ENCODE data around the gene MREG.

DNA sequence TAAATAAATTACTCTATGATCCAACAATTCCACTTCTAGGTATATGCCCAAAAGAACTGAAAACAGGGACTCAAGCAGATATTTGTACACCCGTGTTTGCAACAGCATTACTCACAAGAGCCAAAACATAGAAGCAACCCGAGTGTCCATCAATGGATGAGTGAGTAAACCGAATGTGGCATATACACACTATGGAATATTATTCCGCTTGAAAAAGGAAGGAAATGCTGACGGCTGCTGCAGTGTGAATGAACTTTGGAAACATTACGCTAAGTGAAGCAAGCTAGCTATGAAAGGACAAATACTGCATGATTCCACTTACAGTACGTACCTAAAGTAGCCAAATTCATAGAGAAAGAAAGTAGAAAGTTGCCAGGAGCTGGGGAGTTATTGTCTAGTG, 32.2 kb downstream of the MREG start:
- TF ChIP-seq CTCF (IDR thresholded peaks at IDR 0.05) (no peak), POLR2A (IDR thresholded peaks at IDR 0.05) (no peak), EP300 (IDR thresholded peaks at IDR 0.05) (no peak)
